A549 (cell line): ENCODE measurements around the gene ERRFI1. TPM values are rescaled to one million over a fixed set of nuclear protein-coding genes. Genes with fewer than 3 reads are reported as not detected.

Experiments used
- ATAC-seq, 2 experiments: fragments of 200-7000 bp in 1 of 2; fragments of >200 bp in 1 of 2; cut with Nextera tagmentation in 1 of 2; cut with Tn5 transposase in 1 of 2; 3 replicates each; pipeline versions ENCODE4 v1.8.0 to v1.9.1; 2018 to 2020; ENCODE audit warnings: mild to moderate bottlenecking in 1 of 2, moderate library complexity in 1 of 2
- CTCF ChIA-PET: fragments of 300-600 bp; sonication (Branson Sonifier 250); formaldehyde crosslinking; extraction: SDS; loops from one replicate; lab custom pipeline; 2021; ENCODE audit warnings: antibody characterized with exemption, inconsistent platforms; lab: Yijun Ruan, JAX
- POLR2A ChIA-PET: fragments of 350-600 bp; formaldehyde crosslinking; extraction: SDS; loops from one replicate; lab custom pipeline; 2021; ENCODE audit warnings: antibody characterized with exemption, inconsistent platforms; lab: Yijun Ruan, JAX
- DNase-seq, 2 experiments: peaks; one replicate each; pipeline versions ENCODE4 v3.0.0 to v3.0.0-alpha.2; 2011 to 2016; ENCODE audit warnings: low read depth in 1 of 2, low spot score in 1 of 2
- FAIRE-seq: peaks from 2 replicates; lab custom pipeline; 2011; peaks lifted over from hg19 to GRCh38; lab: Jason Lieb, UNC
- H3K27ac ChIP-seq, 2 experiments: fragments of >200 bp; sonication (Bioruptor Twin); formaldehyde crosslinking; 3 replicates each; pipeline ENCODE4 v1.5.1; 2016 to 2017
- H3K4me1 ChIP-seq: fragments of >200 bp; sonication (Bioruptor Twin); formaldehyde crosslinking; 3 replicates; pipeline ENCODE4 v1.6.1; 2016
- H3K4me2 ChIP-seq: fragments of >200 bp; sonication (Bioruptor Twin); formaldehyde crosslinking; 3 replicates; pipeline ENCODE4 v1.6.1; 2016
- H3K4me3 ChIP-seq: fragments of >200 bp; sonication (Bioruptor Twin); formaldehyde crosslinking; 3 replicates; pipeline ENCODE4 v1.5.1; 2016
- H3K9me3 ChIP-seq: fragments of >200 bp; sonication (Bioruptor Twin); formaldehyde crosslinking; 3 replicates; pipeline ENCODE4 v1.6.1; 2016
- CBX2 ChIP-seq: fragments of 200-600 bp; sonication (generic); IDR thresholded peaks from 2 replicates; pipeline ENCODE4 v1.6.1; 2016; ENCODE audit warnings: low read depth, mild to moderate bottlenecking, borderline replicate concordance
- CHD4 ChIP-seq: fragments of 200-600 bp; sonication (generic); IDR thresholded peaks from 2 replicates; pipeline ENCODE4 v1.6.1; 2016; ENCODE audit warnings: antibody characterized with exemption, mild to moderate bottlenecking, borderline replicate concordance
- ESRRA ChIP-seq: fragments of 150-350 bp; IDR thresholded peaks from 2 replicates; pipeline ENCODE4 v1.6.1; 2014; ENCODE audit warnings: mild to moderate bottlenecking, low read length, borderline replicate concordance
- HOXA7 ChIP-seq: fragments of 250-450 bp; sonication (Bioruptor Pico); IDR thresholded peaks from 2 replicates; pipeline ENCODE4 v1.5.0; 2020; ENCODE audit warnings: mild to moderate bottlenecking, moderate library complexity
- HOXB13 ChIP-seq: fragments of 250-450 bp; sonication (Bioruptor Pico); IDR thresholded peaks from 2 replicates; pipeline ENCODE4 v1.5.0; 2020; ENCODE audit warnings: low read depth, mild to moderate bottlenecking, moderate library complexity
- JUNB ChIP-seq: fragments of >200 bp; sonication (Bioruptor Twin); formaldehyde crosslinking; IDR thresholded peaks from 2 replicates; pipeline ENCODE4 v1.6.1; 2016
- KDM5A ChIP-seq: fragments of 200-600 bp; sonication (generic); IDR thresholded peaks from 2 replicates; pipeline ENCODE4 v1.6.1; 2016; ENCODE audit warnings: antibody characterized with exemption, mild to moderate bottlenecking
- MAFK ChIP-seq: fragments of 450-650 bp; IDR thresholded peaks from 2 replicates; pipeline ENCODE4 v1.6.1; 2014; ENCODE audit not compliant: partially characterized antibody
- MAZ ChIP-seq: fragments of 150-350 bp; IDR thresholded peaks from 2 replicates; pipeline ENCODE4 v1.6.1; 2014; ENCODE audit warnings: antibody characterized with exemption, low read depth, low read length, borderline replicate concordance
- MYC ChIP-seq: IDR thresholded peaks from 2 replicates; pipeline ENCODE4 v1.6.1; 2012; ENCODE audit warnings: mild to moderate bottlenecking, inconsistent platforms, low read length, improper control_type of control experiment, borderline replicate concordance
- NPAS2 ChIP-seq: fragments of 250-450 bp; sonication (Bioruptor Pico); IDR thresholded peaks from 2 replicates; pipeline ENCODE4 v1.8.0; 2022; ENCODE audit warnings: mild to moderate bottlenecking, moderate library complexity, borderline replicate concordance
- POLR2AphosphoS2 ChIP-seq: conservative IDR thresholded peaks from 2 replicates; pipeline ENCODE4 v1.6.1; 2012; ENCODE audit warnings: low read length, improper control_type of control experiment, inconsistent platforms
- SMC3 ChIP-seq: fragments of >200 bp; sonication (Bioruptor Twin); formaldehyde crosslinking; IDR thresholded peaks from 3 replicates; pipeline ENCODE4 v1.6.1; 2018; ENCODE audit warnings: inconsistent platforms
- TP53 ChIP-seq: fragments of 250-450 bp; sonication (Bioruptor Pico); IDR thresholded peaks from 2 replicates; pipeline ENCODE4 v1.5.0; 2021; ENCODE audit warnings: mild to moderate bottlenecking, moderate library complexity
- ZC3H11A ChIP-seq: fragments of 450-650 bp; IDR thresholded peaks from 2 replicates; pipeline ENCODE4 v1.6.1; 2014; ENCODE audit warnings: antibody characterized with exemption, mild to moderate bottlenecking
- WGBS: methylation state at CpG from one replicate; pipeline ENCODE4 v1.1.6; 2017; ENCODE audit errors: missing lambda C conversion rate; 5-methylcytosine and 5-hydroxymethylcytosine counted together
- polyA plus RNA-seq, 4 experiments: library from polyadenylated mRNA; depleted of rRNA in 3 of 4; stranded (reverse); fragments of >200 nt; fragmentation: RNase III in 1 of 4; extraction: RNeasy Plus Mini Kit Qiagen cat#74134 plus additional on column Dnase treatment in 1 of 4; gene quantifications; 2 replicates in 3 of 4; 3 replicates in 1 of 4; pipeline ENCODE4 v1.2.3, GENCODE V29; 2011 to 2017
- TF ChIP-seq, protein P1 (sequence below): fragments of >200 bp; sonication (Bioruptor Twin); formaldehyde crosslinking; IDR thresholded peaks from 3 replicates; pipeline ENCODE4 v1.6.1; 2016
- TF ChIP-seq, protein P2 (sequence below): fragments of >200 bp; sonication (Bioruptor Twin); formaldehyde crosslinking; IDR thresholded peaks from 3 replicates; pipeline ENCODE4 v1.5.1; 2016
- TF ChIP-seq, protein P3 (sequence below): fragments of 150-350 bp; IDR thresholded peaks from 2 replicates; pipeline ENCODE4 v1.6.1; 2014; ENCODE audit warnings: low read depth, mild to moderate bottlenecking, low read length
- TF ChIP-seq, protein P4 (sequence below): IDR thresholded peaks from 2 replicates; pipeline ENCODE4 v1.6.1; 2012
- TF ChIP-seq, protein P5 (sequence below): fragments of >200 bp; sonication (Bioruptor Twin); formaldehyde crosslinking; IDR thresholded peaks from 2 replicates; pipeline ENCODE4 v1.6.1; 2016

Gene ERRFI1
- polyA plus RNA-seq, 2 of the 4 experiments (the other 2 are of a cell fraction) = 51.0 to 217 TPM

DNA sequence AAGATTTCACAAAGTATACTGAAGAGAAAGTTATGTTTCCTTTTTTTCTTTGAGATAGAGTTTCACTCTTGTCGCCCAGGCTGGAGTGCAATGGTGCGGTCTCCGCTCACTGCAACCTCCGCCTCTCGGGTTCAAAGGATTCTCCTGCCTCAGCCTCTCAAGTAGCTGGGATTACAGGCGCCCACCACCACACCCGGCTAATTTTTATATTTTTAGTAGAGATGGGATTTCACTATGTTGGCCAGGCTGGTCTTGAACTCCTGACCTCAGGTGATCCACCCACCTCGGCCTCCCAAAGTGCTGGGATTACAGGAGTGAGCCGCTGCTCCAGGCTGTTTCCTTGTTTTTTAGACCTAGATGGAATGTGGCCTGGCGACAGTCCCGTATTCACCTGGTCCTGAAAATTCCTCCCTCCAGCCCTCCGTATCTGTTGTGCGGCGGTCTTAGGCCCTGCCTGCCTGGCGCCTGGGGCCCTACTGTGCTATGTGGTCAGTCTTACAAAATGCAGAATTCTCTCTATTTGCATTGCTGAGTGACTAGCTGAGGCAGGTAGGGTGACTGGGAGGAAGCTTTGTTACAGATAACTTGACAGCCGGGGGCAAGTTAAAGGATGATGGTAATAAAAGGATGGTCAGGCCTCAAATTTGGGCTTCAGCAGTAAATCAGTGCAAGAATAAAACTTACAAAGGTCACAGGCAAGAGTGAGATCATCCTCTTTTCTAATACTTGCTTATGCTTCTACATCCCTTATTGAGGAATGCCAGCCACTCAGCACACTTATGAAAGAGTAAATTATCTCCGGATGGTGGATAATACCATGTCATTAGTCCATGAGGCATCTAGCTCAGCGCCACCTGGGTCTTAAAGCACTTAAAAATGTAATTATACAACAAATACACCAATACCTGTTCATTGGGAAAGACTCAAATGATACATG, 34.3 kb downstream of the ERRFI1 start:
- ATAC-seq = no peak
- 93% methylated on average over 18 of the region's 18 CpGs for WGBS

DNA sequence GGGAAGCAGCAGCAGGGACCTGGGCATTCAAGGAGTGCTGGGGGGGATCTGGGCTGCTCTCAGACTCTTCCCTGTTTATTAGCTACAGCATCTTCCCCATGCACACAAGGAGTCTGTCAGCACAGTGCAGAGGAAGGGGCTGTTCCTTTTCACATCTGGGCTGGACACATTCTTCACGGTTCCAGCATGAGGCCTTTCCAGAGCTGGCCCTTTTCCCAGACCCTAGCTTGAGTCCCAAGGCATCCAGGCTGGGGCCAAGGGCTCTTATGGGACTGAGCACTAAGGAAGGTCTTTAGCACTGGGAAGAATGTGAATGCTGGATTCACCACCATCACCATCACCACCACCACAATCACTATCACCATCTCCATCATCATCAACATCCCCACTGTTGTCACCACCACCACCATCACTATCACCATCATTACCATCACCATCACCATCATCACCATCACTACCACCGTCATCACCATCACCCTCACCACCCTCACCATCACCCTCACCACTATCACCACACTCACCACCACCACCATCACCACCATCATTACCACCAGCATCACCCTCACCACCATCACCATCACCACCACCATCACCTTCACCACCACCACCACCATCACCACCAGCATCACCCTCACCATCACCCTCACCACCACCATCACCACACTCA, 36.2 kb downstream of the ERRFI1 start:
- TF ChIP-seq TP53 (CRISPR knock-in tag) (no peak), MAZ (no peak)
- TF ChIP-seq, protein P1, sequence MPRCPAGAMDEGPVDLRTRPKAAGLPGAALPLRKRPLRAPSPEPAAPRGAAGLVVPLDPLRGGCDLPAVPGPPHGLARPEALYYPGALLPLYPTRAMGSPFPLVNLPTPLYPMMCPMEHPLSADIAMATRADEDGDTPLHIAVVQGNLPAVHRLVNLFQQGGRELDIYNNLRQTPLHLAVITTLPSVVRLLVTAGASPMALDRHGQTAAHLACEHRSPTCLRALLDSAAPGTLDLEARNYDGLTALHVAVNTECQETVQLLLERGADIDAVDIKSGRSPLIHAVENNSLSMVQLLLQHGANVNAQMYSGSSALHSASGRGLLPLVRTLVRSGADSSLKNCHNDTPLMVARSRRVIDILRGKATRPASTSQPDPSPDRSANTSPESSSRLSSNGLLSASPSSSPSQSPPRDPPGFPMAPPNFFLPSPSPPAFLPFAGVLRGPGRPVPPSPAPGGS = no peak
- CTCF ChIA-PET = interaction anchor here (1.3 to 3.6 kb wide), 3 partner anchors 25 to 361 kb away, joined by 3 to 15 read pairs (median 13); no protein-coding TSS in a partner anchor
- Histone ChIP-seq H3K4me1 (peaks cover 7% of the 10 kb centered on the region; the same call in 2 of the 3 replicates), H3K27ac (no peak overlapping the region; a peak in 1 of 6 replicates), H3K9me3 (no peaks in the 10 kb centered on the region), H3K4me2 (no peak overlapping the region), H3K4me3 (no peak overlapping the region)
- DNase-seq (no peak), FAIRE-seq (no peak), ATAC-seq (no peak)
- POLR2A ChIA-PET = interaction anchor here (0.7 kb wide), 1 partner anchor 25 kb away, joined by 6 read pairs; no protein-coding TSS in a partner anchor
- WGBS = 87% methylated on average over 2 of the region's 2 CpGs

More for the DNA sequence above, 34.3 kb downstream of the ERRFI1 start:
- H3K4me2 ChIP-seq = no peak overlapping the region
- POLR2A ChIA-PET = no interaction called here
- peaks cover 7% of the 10 kb centered on the region; the same call in 2 of the 3 replicates for H3K4me1 ChIP-seq
- CTCF ChIA-PET = interaction anchor here (0.7 to 2.8 kb wide), 5 partner anchors 8 to 360 kb away, joined by 3 to 10 read pairs (median 4); no protein-coding TSS in a partner anchor
- TF ChIP-seq KDM5A (no peak), JUNB (no peak), MAFK (no peak), NPAS2 (no peak)
- TF ChIP-seq, protein P2, sequence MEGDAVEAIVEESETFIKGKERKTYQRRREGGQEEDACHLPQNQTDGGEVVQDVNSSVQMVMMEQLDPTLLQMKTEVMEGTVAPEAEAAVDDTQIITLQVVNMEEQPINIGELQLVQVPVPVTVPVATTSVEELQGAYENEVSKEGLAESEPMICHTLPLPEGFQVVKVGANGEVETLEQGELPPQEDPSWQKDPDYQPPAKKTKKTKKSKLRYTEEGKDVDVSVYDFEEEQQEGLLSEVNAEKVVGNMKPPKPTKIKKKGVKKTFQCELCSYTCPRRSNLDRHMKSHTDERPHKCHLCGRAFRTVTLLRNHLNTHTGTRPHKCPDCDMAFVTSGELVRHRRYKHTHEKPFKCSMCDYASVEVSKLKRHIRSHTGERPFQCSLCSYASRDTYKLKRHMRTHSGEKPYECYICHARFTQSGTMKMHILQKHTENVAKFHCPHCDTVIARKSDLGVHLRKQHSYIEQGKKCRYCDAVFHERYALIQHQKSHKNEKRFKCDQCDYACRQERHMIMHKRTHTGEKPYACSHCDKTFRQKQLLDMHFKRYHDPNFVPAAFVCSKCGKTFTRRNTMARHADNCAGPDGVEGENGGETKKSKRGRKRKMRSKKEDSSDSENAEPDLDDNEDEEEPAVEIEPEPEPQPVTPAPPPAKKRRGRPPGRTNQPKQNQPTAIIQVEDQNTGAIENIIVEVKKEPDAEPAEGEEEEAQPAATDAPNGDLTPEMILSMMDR = no peak
- TF ChIP-seq, protein P3, sequence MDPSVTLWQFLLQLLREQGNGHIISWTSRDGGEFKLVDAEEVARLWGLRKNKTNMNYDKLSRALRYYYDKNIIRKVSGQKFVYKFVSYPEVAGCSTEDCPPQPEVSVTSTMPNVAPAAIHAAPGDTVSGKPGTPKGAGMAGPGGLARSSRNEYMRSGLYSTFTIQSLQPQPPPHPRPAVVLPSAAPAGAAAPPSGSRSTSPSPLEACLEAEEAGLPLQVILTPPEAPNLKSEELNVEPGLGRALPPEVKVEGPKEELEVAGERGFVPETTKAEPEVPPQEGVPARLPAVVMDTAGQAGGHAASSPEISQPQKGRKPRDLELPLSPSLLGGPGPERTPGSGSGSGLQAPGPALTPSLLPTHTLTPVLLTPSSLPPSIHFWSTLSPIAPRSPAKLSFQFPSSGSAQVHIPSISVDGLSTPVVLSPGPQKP = no peak
- TF ChIP-seq, protein P4, sequence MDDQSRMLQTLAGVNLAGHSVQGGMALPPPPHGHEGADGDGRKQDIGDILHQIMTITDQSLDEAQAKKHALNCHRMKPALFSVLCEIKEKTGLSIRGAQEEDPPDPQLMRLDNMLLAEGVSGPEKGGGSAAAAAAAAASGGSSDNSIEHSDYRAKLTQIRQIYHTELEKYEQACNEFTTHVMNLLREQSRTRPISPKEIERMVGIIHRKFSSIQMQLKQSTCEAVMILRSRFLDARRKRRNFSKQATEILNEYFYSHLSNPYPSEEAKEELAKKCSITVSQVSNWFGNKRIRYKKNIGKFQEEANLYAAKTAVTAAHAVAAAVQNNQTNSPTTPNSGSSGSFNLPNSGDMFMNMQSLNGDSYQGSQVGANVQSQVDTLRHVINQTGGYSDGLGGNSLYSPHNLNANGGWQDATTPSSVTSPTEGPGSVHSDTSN = no peak
- TF ChIP-seq, all 56 proteins: peak for 0
- FAIRE-seq (no peak), DNase-seq (no peak)
- no peak overlapping the region for H3K27ac ChIP-seq
- H3K4me3 ChIP-seq = no peak overlapping the region
- H3K9me3 ChIP-seq = no peaks in the 10 kb centered on the region

DNA sequence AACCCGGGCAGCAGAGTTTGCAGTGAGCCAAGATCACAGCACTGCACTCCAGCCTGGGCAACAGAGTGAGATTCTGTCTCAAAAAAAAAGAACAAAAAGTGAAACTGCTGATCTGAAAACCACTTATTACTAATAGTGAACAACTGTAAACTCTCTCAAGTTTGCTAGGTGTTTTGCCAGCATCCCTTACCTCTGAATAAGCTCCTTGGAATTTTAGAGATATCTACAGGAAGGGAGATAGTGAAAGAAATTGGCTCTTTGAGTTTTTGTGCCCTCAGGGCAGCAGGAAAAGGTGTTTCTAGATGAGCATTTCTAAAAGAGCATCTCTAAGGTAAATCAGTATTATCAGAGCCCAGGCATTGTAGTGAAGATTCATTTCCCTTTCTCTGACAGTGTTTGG, 37.5 kb downstream of the ERRFI1 start:
- ChIA-PET CTCF (interaction anchor here (0.8 to 3.6 kb wide), 5 partner anchors 13 to 363 kb away, joined by 3 to 15 read pairs (median 7); no protein-coding TSS in a partner anchor), POLR2A (no interaction called here)
- 75% methylated on average over 1 of the region's 1 CpG for WGBS
- no peak for ATAC-seq
- no peak overlapping the region for H3K4me3 ChIP-seq
- no peak for FAIRE-seq
- no peak for DNase-seq
- H3K9me3 ChIP-seq = no peaks in the 10 kb centered on the region
- H3K4me1 ChIP-seq = peaks cover 7% of the 10 kb centered on the region; the same call in 2 of the 3 replicates
- H3K27ac ChIP-seq = peak overlapping the region; percentile 42 to 48; a peak in 3 of 6 replicates
- no peak overlapping the region for H3K4me2 ChIP-seq
- no peak for TF ChIP-seq SMC3
- TF ChIP-seq CBX2 = no peak
- TF ChIP-seq MYC = no peak
- TF ChIP-seq HOXA7 (CRISPR knock-in tag) = no peak
- TF ChIP-seq ESRRA = no peak
- no peak for TF ChIP-seq CHD4
- no peak for TF ChIP-seq JUNB
- TF ChIP-seq, protein P5, sequence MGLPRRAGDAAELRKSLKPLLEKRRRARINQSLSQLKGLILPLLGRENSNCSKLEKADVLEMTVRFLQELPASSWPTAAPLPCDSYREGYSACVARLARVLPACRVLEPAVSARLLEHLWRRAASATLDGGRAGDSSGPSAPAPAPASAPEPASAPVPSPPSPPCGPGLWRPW = no peak
- no peak for TF ChIP-seq HOXB13
- TF ChIP-seq, protein P1 = no peak
- TF ChIP-seq POLR2AphosphoS2 = no peak
- TF ChIP-seq, protein P4 = no peak
- no peak for TF ChIP-seq ZC3H11A
